ENCODE measurements around the gene IL21R. TPM values are rescaled to one million over a fixed set of nuclear protein-coding genes. Genes with fewer than 3 reads are reported as not detected.
A peak's percentile ranks its signal among the peaks of the same experiment; 100 is the strongest.

Gene IL21R
- 0.52 TPM for total RNA-seq

- H3K4me3 ChIP-seq (ENCODE audit: low read length in 3 of 3) = peak within 1 kb of the TSS in 1 of 3 donors; percentile 30
- H3K27ac ChIP-seq (ENCODE audit: low read depth, low read length) = peak within 1 kb of the TSS; percentile 25
- H3K4me1 ChIP-seq (ENCODE audit: control insufficient read depth in 3 of 3, insufficient read depth in 3 of 3, low read length in 3 of 3) = peaks cover 12 to 17% (median 14%) of the 10 kb centered on the region in 3 donors
- peak within 1 kb of the TSS in 2 of 3 donors; percentile 33 to 50 for H3K9ac ChIP-seq (ENCODE audit: low read depth in 1 of 3, low read length in 3 of 3)
- peaks cover 0 to 20% (median 14%) of the 10 kb centered on the region in 3 donors for H3K27me3 ChIP-seq (ENCODE audit: control insufficient read depth in 3 of 3, insufficient read depth in 3 of 3, low read length in 3 of 3)
- H3K36me3 ChIP-seq (ENCODE audit: control insufficient read depth in 3 of 3, insufficient read depth in 3 of 3, low read length in 3 of 3) = no peaks in the 10 kb centered on the region
- no peaks in the 10 kb centered on the region for H3K9me3 ChIP-seq (ENCODE audit: control insufficient read depth in 3 of 3, low read length in 3 of 3)
These were observed at the start of gene IL21R for GRCh38 chr16:27401768-27402568. TSS of gene IL21R (plus strand) at chr16:27402174. CDS start at chr16:27430072, 27,898 bp downstream.

- peaks cover 0 to 5% (median 3%) of the 10 kb centered on the region in 3 donors for H3K9me3 ChIP-seq (ENCODE audit: control insufficient read depth in 3 of 3, low read length in 3 of 3)
- H3K27me3 ChIP-seq (ENCODE audit: control insufficient read depth in 3 of 3, insufficient read depth in 3 of 3, low read length in 3 of 3) = no peaks in the 10 kb centered on the region
- no peak overlapping the region for H3K9ac ChIP-seq (ENCODE audit: low read depth in 1 of 3, low read length in 3 of 3)
- no peak overlapping the region for H3K27ac ChIP-seq (ENCODE audit: low read depth, low read length)
- peaks cover 14 to 50% (median 15%) of the 10 kb centered on the region in 3 donors for H3K36me3 ChIP-seq (ENCODE audit: control insufficient read depth in 3 of 3, insufficient read depth in 3 of 3, low read length in 3 of 3)
- H3K4me3 ChIP-seq (ENCODE audit: low read length in 3 of 3) = no peak overlapping the region
- no peaks in the 10 kb centered on the region for H3K4me1 ChIP-seq (ENCODE audit: control insufficient read depth in 3 of 3, insufficient read depth in 3 of 3, low read length in 3 of 3)
These were observed 48.1 kb upstream of the IL21R start for GRCh38 chr16:27353853-27354252.

- Histone ChIP-seq H3K27me3 (ENCODE audit: control insufficient read depth in 3 of 3, insufficient read depth in 3 of 3, low read length in 3 of 3) (no peaks in the 10 kb centered on the region), H3K9ac (ENCODE audit: low read depth in 1 of 3, low read length in 3 of 3) (no peak overlapping the region), H3K36me3 (ENCODE audit: control insufficient read depth in 3 of 3, insufficient read depth in 3 of 3, low read length in 3 of 3) (peaks cover 16 to 47% (median 18%) of the 10 kb centered on the region in 3 donors), H3K27ac (ENCODE audit: low read depth, low read length) (no peak overlapping the region), H3K4me1 (ENCODE audit: control insufficient read depth in 3 of 3, insufficient read depth in 3 of 3, low read length in 3 of 3) (no peaks in the 10 kb centered on the region), H3K4me3 (ENCODE audit: low read length in 3 of 3) (no peak overlapping the region), H3K9me3 (ENCODE audit: control insufficient read depth in 3 of 3, low read length in 3 of 3) (peaks cover 0 to 5% (median 2%) of the 10 kb centered on the region in 3 donors)
These were observed 46.4 kb upstream of the IL21R start for GRCh38 chr16:27355610-27356009.

- Histone ChIP-seq H3K9me3 (ENCODE audit: control insufficient read depth in 3 of 3, low read length in 3 of 3) (peaks cover 0 to 5% (median 2%) of the 10 kb centered on the region in 3 donors), H3K9ac (ENCODE audit: low read depth in 1 of 3, low read length in 3 of 3) (no peak overlapping the region), H3K4me3 (ENCODE audit: low read length in 3 of 3) (no peak overlapping the region), H3K27me3 (ENCODE audit: control insufficient read depth in 3 of 3, insufficient read depth in 3 of 3, low read length in 3 of 3) (no peaks in the 10 kb centered on the region), H3K36me3 (ENCODE audit: control insufficient read depth in 3 of 3, insufficient read depth in 3 of 3, low read length in 3 of 3) (peaks cover 16 to 45% (median 16%) of the 10 kb centered on the region in 3 donors), H3K4me1 (ENCODE audit: control insufficient read depth in 3 of 3, insufficient read depth in 3 of 3, low read length in 3 of 3) (no peaks in the 10 kb centered on the region), H3K27ac (ENCODE audit: low read depth, low read length) (no peak overlapping the region)
These were observed 45.2 kb upstream of the IL21R start for GRCh38 chr16:27356794-27357193.

- Histone ChIP-seq H3K4me3 (ENCODE audit: low read length in 3 of 3) (no peak overlapping the region), H3K27ac (ENCODE audit: low read depth, low read length) (no peak overlapping the region), H3K27me3 (ENCODE audit: control insufficient read depth in 3 of 3, insufficient read depth in 3 of 3, low read length in 3 of 3) (no peaks in the 10 kb centered on the region), H3K36me3 (ENCODE audit: control insufficient read depth in 3 of 3, insufficient read depth in 3 of 3, low read length in 3 of 3) (peaks cover 19 to 45% (median 26%) of the 10 kb centered on the region in 3 donors), H3K9ac (ENCODE audit: low read depth in 1 of 3, low read length in 3 of 3) (no peak overlapping the region), H3K9me3 (ENCODE audit: control insufficient read depth in 3 of 3, low read length in 3 of 3) (peaks cover 0 to 5% (median 2%) of the 10 kb centered on the region in 3 donors), H3K4me1 (ENCODE audit: control insufficient read depth in 3 of 3, insufficient read depth in 3 of 3, low read length in 3 of 3) (no peaks in the 10 kb centered on the region)
These were observed 42.9 kb upstream of the IL21R start for GRCh38 chr16:27359051-27359450.

GRCh38 chr16:27359615-27360014 is 42.4 kb upstream of the IL21R start:
- peaks cover 0 to 5% (median 2%) of the 10 kb centered on the region in 3 donors for H3K9me3 ChIP-seq (ENCODE audit: control insufficient read depth in 3 of 3, low read length in 3 of 3)
- no peak overlapping the region for H3K9ac ChIP-seq (ENCODE audit: low read depth in 1 of 3, low read length in 3 of 3)
- no peaks in the 10 kb centered on the region for H3K27me3 ChIP-seq (ENCODE audit: control insufficient read depth in 3 of 3, insufficient read depth in 3 of 3, low read length in 3 of 3)
- H3K36me3 ChIP-seq (ENCODE audit: control insufficient read depth in 3 of 3, insufficient read depth in 3 of 3, low read length in 3 of 3) = peaks cover 18 to 40% (median 23%) of the 10 kb centered on the region in 3 donors
- H3K4me3 ChIP-seq (ENCODE audit: low read length in 3 of 3) = no peak overlapping the region
- H3K27ac ChIP-seq (ENCODE audit: low read depth, low read length) = no peak overlapping the region
- H3K4me1 ChIP-seq (ENCODE audit: control insufficient read depth in 3 of 3, insufficient read depth in 3 of 3, low read length in 3 of 3) = no peaks in the 10 kb centered on the region

GRCh38 chr16:27361987-27362386 is 40.0 kb upstream of the IL21R start:
- H3K27me3 ChIP-seq (ENCODE audit: control insufficient read depth in 3 of 3, insufficient read depth in 3 of 3, low read length in 3 of 3) = no peaks in the 10 kb centered on the region
- H3K4me1 ChIP-seq (ENCODE audit: control insufficient read depth in 3 of 3, insufficient read depth in 3 of 3, low read length in 3 of 3) = no peaks in the 10 kb centered on the region
- H3K36me3 ChIP-seq (ENCODE audit: control insufficient read depth in 3 of 3, insufficient read depth in 3 of 3, low read length in 3 of 3) = peaks cover 13 to 31% (median 16%) of the 10 kb centered on the region in 3 donors
- H3K27ac ChIP-seq (ENCODE audit: low read depth, low read length) = no peak overlapping the region
- H3K9me3 ChIP-seq (ENCODE audit: control insufficient read depth in 3 of 3, low read length in 3 of 3) = peaks cover 0 to 2% (median 0%) of the 10 kb centered on the region in 3 donors
- H3K9ac ChIP-seq (ENCODE audit: low read depth in 1 of 3, low read length in 3 of 3) = no peak overlapping the region
- H3K4me3 ChIP-seq (ENCODE audit: low read length in 3 of 3) = no peak overlapping the region

- H3K36me3 ChIP-seq (ENCODE audit: control insufficient read depth in 3 of 3, insufficient read depth in 3 of 3, low read length in 3 of 3) = peaks cover 13 to 31% (median 16%) of the 10 kb centered on the region in 3 donors
These were observed 39.3 kb upstream of the IL21R start for GRCh38 chr16:27362570-27363245.

GRCh38 chr16:27363246-27363632 is 38.7 kb upstream of the IL21R start:
- no peak overlapping the region for H3K27ac ChIP-seq (ENCODE audit: low read depth, low read length)
- peaks cover 13 to 31% (median 16%) of the 10 kb centered on the region in 3 donors for H3K36me3 ChIP-seq (ENCODE audit: control insufficient read depth in 3 of 3, insufficient read depth in 3 of 3, low read length in 3 of 3)
- H3K9ac ChIP-seq (ENCODE audit: low read depth in 1 of 3, low read length in 3 of 3) = no peak overlapping the region

More at GRCh38 chr16:27362570-27363245, 39.3 kb upstream of the IL21R start:
- no peak overlapping the region for H3K27ac ChIP-seq (ENCODE audit: low read depth, low read length)
- no peaks in the 10 kb centered on the region for H3K27me3 ChIP-seq (ENCODE audit: control insufficient read depth in 3 of 3, insufficient read depth in 3 of 3, low read length in 3 of 3)
- H3K9me3 ChIP-seq (ENCODE audit: control insufficient read depth in 3 of 3, low read length in 3 of 3) = peaks cover 0 to 2% (median 0%) of the 10 kb centered on the region in 3 donors
- H3K4me3 ChIP-seq (ENCODE audit: low read length in 3 of 3) = no peak overlapping the region
- peaks cover 2 to 3% (median 2%) of the 10 kb centered on the region in 3 donors for H3K4me1 ChIP-seq (ENCODE audit: control insufficient read depth in 3 of 3, insufficient read depth in 3 of 3, low read length in 3 of 3)
- H3K9ac ChIP-seq (ENCODE audit: low read depth in 1 of 3, low read length in 3 of 3) = no peak overlapping the region

More at GRCh38 chr16:27363246-27363632, 38.7 kb upstream of the IL21R start:
- no peak overlapping the region for H3K4me3 ChIP-seq (ENCODE audit: low read length in 3 of 3)
- peaks cover 0 to 3% (median 0%) of the 10 kb centered on the region in 3 donors for H3K27me3 ChIP-seq (ENCODE audit: control insufficient read depth in 3 of 3, insufficient read depth in 3 of 3, low read length in 3 of 3)
- peaks cover 5 to 7% (median 6%) of the 10 kb centered on the region in 3 donors for H3K4me1 ChIP-seq (ENCODE audit: control insufficient read depth in 3 of 3, insufficient read depth in 3 of 3, low read length in 3 of 3)
- H3K9me3 ChIP-seq (ENCODE audit: control insufficient read depth in 3 of 3, low read length in 3 of 3) = peaks cover 0 to 2% (median 0%) of the 10 kb centered on the region in 3 donors
